HG03064 (cell line): Measurements from ENCODE around the gene ADAMTSL3.

ENCODE experiments used
- ATAC-seq: cut with Tn5 transposase; IDR thresholded peaks from one replicate; pipeline ENCODE4 v1.9.1; 2021; ENCODE audit warnings: low read depth; ENCODE audit not compliant: unreplicated experiment

The ADAMTSL3 gene

GRCh38 chr15:83813682-83814081, 159.8 kb downstream of the ADAMTSL3 start:
- no peak for ATAC-seq

- ATAC-seq = no peak
Measured at GRCh38 chr15:83815506-83815905, 161.6 kb downstream of the ADAMTSL3 start.

DNA sequence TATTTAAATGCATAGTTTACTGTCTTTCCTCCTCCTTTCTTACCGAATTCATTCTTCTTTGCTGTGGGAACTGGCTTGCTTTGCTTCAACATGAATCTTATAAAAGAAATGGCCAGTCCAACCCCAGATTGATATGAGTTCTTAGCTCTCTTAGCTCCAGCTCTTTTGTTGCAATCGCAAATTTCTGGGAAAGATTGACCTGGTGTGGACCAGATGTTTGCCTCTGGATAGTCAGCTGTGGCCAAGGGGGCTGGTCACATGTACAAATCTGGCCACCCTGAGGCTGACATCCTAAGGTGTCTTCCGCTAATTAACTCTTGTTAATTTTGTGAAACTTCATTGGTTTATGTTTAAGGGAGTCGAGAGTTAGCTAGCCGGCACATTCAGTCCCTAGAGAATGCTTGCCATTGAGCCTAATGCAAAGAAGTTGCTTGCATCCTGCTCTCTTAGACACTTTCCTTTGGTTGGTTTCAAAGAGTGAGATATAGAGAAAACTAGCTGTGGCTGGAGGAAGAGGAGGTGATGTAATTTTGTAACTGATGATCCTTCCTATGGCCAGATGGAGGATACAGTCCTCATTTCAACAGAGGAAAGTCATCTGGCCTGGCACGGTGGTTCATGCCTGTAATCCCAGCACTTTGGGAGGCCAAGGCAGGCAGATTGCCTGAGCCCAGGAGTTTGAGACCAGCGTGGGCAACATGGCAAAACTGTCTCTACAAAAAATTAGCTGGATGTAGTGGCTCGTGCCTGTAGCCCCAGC, 162.4 kb downstream of the ADAMTSL3 start:
- ATAC-seq = no peak

GRCh38 chr15:83818591-83818990, 164.7 kb downstream of the ADAMTSL3 start:
- no peak for ATAC-seq

DNA sequence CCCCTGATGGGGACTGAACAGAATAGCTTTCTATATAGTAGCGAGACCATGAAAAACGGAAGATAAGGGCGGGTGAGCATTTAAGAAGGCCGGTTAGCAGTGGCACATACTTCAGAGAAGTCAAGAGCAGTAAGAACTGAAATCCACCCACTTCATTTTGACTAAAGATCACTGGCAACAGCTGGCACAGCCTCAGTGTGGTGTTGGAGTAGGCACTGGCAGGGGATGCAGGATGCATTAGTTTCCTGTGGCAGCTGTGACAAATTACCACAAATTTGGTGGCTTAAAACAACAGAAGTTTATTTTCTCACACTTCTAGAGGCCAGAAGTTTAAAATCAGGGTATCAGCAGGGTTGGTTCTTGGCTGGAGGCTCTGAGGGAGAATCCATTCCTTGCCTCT, 176.5 kb downstream of the ADAMTSL3 start:
- no peak for ATAC-seq

DNA sequence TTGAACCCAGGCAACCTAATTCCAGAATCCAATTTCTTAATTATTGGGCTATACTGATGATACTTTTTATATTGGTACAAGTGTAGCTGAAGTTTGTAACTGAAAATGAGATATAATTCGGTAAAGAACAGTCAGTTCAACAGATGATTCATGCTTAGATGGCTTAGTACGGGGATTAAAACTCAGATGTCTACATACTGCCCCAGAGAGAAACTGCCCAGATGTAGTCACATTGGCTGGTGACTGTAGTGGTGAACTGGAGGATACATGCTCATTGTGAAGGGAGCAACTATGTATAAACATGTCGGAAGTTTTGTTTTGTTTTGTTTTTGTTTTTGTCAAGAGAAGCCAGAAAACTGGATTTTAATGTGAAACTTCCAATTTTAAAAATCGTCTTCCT, 179.6 kb downstream of the ADAMTSL3 start:
- ATAC-seq = no peak

GRCh38 chr15:83835479-83835878, 181.6 kb downstream of the ADAMTSL3 start:
- no peak for ATAC-seq

DNA sequence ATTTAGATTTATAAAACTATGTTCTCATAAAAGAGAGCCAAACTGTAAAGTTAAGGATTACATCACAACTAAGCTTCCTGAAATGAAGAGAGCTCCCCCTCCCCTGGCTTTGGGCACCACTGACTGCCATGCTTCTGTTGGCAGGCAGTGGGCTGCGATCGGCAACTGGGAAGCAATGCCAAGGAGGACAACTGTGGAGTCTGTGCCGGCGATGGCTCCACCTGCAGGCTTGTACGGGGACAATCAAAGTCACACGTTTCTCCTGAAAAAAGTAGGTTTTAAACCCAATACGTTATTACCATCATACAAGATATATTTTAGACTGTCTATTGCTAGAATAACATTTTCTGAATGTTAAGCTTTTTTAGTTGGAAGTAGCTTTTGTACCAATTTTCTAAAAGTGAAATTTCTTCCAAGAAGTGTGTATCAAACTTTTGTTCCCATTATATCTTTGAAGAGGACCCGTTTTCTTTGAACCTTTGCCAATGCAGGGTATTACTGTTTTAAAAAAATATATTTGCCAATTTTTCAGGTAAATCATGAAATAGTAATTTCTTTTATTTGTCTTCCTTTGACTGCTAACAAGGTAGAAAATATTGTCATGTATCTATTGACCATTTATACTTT, 184.1 kb downstream of the ADAMTSL3 start:
- no peak for ATAC-seq

- no peak for ATAC-seq
Measured at GRCh38 chr15:83838763-83839162, 184.8 kb downstream of the ADAMTSL3 start.

- ATAC-seq = no peak
Measured at GRCh38 chr15:83842281-83842680, 188.4 kb downstream of the ADAMTSL3 start.

DNA sequence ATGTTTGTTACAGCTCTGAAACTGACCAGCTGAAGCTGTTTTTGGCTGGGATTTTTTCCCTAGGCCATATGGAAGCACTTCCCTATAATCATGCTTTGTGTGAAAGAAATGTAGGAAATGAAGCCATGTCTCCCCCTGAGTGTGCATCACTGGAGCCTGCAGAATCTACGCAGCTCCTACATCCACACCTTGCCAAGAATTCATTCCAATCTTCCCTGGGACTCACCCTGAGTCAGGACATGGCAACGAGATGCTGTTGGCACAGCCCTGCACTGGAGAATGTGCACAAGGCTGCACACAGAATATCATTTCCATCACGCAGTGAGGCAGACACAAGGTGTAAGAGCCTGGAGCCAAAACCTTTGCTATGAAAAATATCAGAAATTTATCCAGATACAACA, 189.5 kb downstream of the ADAMTSL3 start:
- no peak for ATAC-seq

DNA sequence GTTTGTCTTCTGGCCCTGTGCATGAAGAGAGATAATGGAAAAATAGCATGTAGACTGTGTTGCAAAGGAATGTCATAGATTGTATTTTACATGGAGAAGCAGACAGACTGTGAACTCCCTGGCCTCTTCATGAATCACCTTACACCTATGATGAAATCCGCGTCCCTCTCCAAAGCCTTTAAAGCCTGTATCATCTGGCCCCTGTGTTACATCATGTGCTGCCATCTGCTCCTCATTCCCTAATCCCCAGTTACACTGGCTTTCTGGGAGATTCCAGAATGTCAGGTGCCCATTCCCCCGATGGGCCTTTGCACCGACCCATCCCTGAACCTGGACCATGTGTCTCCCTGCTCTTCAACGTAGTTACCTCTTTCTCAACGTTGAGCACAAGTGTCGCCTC, 190.8 kb downstream of the ADAMTSL3 start:
- no peak for ATAC-seq

DNA sequence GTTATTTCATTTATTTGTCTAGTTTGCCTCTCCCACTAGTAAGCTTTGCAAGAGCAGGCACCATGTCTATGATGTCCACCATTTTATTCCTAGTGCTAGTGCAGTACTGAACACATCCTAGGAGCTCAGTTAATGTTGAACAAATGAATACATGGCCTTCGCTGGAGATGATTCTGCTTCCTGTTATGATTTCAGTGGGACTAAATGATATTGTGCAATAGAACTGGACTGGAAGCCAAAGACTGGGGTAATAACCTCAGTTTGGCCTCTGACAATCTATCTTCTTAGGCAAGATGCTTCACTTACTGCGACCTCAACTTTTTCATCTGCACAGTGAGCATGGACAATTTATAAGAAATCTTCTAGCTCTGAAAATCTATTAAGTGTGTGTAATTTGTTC, 191.3 kb downstream of the ADAMTSL3 start:
- ATAC-seq = no peak

DNA sequence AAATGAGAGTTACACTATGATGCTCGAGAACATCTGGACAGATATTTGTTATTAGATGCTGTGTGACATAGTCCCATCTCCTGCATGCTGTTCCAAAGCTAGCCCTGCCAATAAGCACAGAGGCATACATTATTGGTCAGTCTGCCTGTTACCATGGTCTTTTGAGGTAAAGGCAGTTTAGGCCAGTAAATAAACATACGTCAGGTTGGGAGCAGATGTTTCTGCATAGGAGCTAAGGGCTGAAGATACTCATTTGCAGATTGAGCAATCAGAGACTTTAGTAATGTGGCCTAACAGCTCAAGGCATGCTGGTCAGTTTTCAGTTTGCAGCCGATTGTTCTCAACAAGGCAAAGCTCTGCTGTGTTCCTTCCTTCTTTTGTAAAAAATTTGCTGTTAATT, 192.9 kb downstream of the ADAMTSL3 start:
- ATAC-seq = no peak

- no peak for ATAC-seq
Measured at GRCh38 chr15:83848315-83849050, 194.6 kb downstream of the ADAMTSL3 start.

- no peak for ATAC-seq
Measured at GRCh38 chr15:83850015-83850414, 196.1 kb downstream of the ADAMTSL3 start.

GRCh38 chr15:83850501-83851245, 196.8 kb downstream of the ADAMTSL3 start:
- no peak for ATAC-seq

- no peak for ATAC-seq
Measured at GRCh38 chr15:83853232-83853631, 199.3 kb downstream of the ADAMTSL3 start.

DNA sequence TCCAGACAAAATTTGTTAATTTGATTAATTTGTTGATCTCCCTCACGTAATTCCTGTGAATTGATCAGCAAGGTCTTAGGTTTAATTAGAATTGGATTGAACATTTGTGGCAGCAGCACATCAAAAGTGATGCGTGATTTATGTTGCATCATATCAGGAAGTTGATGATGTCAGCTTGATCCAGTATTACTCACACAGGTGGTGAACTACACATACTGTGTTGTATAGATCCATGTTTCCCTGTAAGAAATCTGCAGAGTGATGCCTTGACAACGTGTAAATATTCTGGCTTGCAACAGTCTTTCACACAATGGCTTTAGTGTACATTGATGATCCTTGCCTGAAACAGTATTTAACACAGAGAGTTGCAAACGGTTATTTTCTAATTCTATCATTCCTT, 200.4 kb downstream of the ADAMTSL3 start:
- no peak for ATAC-seq

DNA sequence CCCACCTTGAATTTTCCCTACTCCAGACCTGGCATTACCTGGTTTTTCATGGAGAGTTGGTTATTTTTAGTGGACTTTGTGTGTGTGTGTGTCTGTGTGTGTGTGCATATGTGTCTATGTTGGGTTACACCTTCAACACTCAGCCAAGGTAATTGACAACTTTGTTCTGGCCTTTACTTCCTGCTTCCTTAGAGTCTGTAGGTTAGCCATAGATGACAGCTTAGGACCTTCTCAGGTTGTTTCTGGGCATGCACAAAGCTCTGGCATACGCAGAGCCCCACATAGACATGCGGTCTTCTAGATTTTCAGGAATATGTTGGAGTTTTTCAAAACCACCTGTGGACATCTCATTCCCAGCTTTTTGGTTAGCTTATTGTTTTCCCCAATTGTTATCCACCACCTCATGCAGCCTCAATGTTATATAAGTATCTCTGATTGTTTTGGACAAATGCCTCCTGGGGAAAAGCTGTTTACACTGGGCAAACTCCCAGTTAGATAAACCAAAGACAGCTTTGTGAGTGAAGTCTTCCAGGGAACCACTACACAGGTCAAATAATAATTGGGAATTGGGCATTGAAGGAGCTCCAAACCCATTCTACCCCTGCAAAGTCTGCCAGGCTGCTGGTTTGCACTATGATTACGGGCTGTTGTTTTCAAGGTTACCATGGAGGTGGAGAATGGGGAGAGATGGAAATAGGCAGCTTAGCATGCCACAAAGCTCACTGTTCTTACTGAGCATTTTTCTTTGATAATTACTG, 201.2 kb downstream of the ADAMTSL3 start:
- no peak for ATAC-seq
